Spleen (tissue), 7 donors: ENCODE data around the gene MYO16.

Experiments used
- CTCF ChIP-seq, 11 experiments: fragments of 200-600 bp in 7 of 11; fragments of 450-650 bp in 4 of 11; sonication (generic) in 4 of 11; IDR thresholded peaks in 8 of 11; conservative IDR thresholded peaks in 3 of 11; 1 replicate in 7 of 11; 2 replicates in 4 of 11; pipeline versions ENCODE4 v1.4.0 to v1.8.0; 2016 to 2021; ENCODE audit warnings: antibody characterized with exemption in 11 of 11, inconsistent platforms in 4 of 11, mild to moderate bottlenecking in 1 of 11
- POLR2A ChIP-seq, 3 donors: fragments of 450-650 bp; IDR thresholded peaks; one replicate each; pipeline ENCODE4 v1.5.1; 2017; ENCODE audit warnings: antibody characterized with exemption in 3 of 3, mild to moderate bottlenecking in 1 of 3
- donor health status: DM: no; HTN: no; CAD: no; lungs with moderate emphysema.
- donor health status: DM: no; HTN: no; CAD: no.
- donor health status: DM: no; HTN: no; CAD: no.

- no peak for TF ChIP-seq POLR2A (IDR thresholded peaks at IDR 0.05)
- TF ChIP-seq CTCF (IDR thresholded peaks at IDR 0.05 in 8 of 11, conservative IDR thresholded peaks at IDR 0.05 in 3 of 11), result no peak
Observed at GRCh38 chr13:109026266-109026665, 396.9 kb downstream of the MYO16 start.
